HG03457 (cell line): ENCODE data around the gene ANKRD31.

Source experiments
- ATAC-seq: cut with Tn5 transposase; IDR thresholded peaks from one replicate; pipeline ENCODE4 v1.9.1; 2021; ENCODE audit warnings: moderate number of reproducible peaks; ENCODE audit not compliant: unreplicated experiment

The ANKRD31 gene

GRCh38 chr5:75059912-75060545, 176.6 kb downstream of the ANKRD31 start:
- ATAC-seq, result no peak

DNA sequence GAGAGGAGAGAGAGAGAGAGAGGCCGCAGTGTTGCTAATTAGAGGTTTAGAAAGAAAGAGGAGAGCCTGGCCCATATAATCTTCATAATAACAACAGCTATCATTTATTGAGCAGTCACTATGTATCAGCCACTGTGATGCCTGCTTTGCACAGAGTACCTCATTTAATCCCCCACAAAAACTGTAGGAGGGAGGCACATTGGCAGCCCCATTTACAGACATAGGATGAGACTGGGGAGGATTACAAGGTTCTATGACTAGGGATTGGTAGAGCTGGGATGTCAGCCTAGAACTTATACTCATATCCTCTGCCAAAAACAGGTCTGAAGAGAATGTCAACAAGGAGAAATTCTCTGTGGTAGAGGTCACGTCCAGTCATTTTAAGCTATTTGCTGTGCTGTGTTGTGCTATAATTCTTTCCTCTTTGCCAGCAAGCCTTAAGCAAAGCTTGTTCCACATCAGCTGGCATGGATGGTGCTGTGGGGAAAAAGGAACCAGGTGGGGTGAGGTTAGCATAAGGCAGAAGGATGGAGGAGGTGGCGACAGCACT, 177.6 kb downstream of the ANKRD31 start:
- ATAC-seq, result no peak

- ATAC-seq, result no peak
Observed at GRCh38 chr5:75057561-75057960, 179.1 kb downstream of the ANKRD31 start.

- ATAC-seq, result no peak
Observed at GRCh38 chr5:75055727-75056144, 180.9 kb downstream of the ANKRD31 start.

DNA sequence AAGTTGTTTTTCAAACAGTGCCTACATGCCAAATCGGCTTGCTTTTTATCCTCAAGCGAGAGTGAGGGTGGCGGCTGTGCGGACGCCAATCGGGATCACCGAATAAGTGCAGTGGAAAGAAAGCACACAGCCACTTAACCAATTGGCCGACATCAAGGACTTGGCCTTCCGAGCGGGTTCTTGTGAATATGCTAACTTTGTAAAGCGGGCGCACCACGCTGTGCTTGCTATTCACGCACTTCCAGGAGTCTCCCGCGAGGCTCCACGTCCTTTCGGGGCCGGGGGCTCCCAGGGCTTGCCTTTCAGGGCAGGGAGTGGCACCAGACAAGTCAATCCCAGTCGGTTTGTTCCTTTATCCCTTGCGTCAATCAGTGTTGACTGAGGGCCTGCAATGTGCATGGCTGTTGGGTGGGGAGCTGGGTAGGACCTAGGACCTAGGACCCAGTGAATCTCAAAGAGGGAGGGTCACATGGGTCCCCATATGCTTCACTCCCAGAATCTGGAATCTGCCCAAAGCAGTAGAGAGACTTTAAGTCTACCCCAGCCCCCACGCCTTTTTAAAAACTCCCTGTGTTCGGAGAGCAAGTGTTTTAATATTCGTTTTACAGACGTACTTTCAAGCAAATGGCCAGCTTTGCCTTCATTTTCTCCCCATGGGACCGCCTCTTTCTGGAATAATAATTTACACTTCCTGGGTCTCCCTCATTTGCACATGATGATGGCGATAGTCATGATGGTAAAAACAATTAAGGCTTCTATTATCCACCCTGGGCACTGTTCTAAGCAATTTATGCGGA, 182.3 kb downstream of the ANKRD31 start:
- no peak for ATAC-seq

DNA sequence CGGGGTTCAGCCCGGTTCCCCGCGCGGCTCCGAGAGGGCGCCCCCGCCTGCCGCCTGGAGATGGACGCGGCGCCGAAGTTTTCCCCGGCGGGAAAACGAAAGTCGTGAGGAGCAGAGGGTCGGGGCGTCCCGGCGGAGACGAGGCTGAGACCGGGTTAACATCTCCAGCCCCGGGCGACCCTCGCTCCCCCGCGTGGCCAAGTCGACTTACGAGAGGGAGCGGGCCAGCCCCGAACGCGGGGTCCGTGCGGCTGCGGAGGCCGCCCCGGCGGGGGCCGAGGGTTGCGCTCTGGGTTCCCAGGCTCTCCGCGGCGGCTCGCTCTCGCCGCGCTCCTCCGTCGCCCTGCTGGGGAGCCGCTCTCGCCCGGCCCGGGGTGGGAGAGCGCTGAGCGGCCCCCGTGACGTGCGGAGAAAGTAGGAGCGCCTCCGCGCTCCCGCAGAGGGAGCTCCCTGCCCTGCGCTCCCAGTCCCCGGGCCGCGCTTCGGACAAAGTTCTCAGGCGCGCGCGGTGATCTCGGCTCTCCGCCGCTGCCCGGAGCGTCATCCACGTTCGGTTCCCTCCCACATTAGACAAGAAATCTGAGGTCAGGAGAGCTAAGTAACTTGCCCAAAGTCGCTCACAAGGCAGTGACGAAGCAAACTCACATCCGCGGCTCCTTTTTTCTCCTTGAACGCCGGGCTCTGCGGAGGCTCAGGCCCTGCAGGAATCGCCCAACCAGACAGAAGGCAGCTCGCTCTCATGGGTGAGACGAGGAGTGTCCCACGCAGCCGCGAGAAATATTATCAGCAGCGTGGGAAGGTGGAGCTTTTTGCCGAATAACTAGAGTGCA, 183.2 kb downstream of the ANKRD31 start:
- ATAC-seq, result no peak

DNA sequence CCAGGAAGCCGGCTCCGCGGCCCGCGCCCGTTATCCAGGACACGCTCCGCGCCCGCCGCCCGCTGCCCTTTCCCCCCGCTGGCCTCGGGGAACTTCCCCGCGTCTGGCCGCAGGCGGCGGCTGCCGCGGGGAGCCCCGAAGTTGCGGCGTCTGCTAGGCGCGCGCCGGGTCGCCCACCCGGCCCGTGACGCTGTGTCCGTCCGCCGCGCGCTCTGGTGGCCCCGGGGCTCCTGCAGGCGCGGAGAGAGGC, 183.7 kb downstream of the ANKRD31 start:
- ATAC-seq, result no peak

- no peak for ATAC-seq
Observed at GRCh38 chr5:75052192-75053053, 184.3 kb downstream of the ANKRD31 start, which contains the start of gene GCNT4. Gene GCNT4, minus strand, starts transcription at chr5:75052558. Its CDS starts 22,521 bp downstream, at chr5:75030037.

DNA sequence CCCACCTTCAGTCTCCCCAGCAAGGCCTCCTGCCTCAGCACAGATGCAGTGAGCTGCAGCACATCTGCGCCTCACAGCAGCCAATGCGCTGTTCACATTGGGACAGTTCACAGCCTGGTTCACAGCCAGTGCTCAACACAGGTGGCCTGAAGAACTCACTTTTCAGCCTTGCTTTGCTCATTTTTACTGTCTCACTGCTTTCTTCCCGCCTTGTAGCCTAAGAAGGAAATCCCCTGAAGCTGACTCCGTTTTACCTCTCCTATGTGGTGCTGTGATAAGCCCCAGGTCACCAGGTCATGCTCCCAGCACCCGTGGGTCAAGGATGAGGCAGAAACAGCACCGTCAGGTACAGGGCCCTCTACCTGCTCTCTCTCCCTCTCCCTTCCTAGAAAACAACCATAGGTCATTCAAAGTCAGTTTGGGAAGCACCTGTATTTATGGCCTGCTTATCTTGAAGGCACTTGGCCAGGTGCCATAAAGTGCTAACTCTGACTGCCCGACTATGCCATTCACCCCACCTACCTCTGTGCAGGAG, 185.4 kb downstream of the ANKRD31 start:
- ATAC-seq, result no peak

DNA sequence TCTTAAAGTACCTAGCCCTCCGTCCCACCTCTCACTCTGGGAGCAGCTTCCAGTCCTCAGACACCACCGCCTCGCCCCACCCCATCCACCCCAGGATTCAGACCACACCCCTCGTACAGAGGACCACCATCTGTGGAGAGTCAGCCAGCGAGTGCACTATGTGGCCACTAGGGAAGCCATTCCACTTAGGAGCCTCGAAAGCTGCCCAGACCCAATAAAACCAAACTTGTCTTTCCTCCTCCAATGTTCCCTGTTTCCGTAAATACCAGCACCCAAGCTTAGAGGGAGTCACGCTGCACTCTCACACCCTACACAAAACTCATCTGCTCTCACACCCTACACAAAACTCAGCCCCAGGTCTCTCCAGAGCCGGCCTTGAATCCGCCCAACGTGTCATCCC, 186.3 kb downstream of the ANKRD31 start:
- ATAC-seq, result no peak

DNA sequence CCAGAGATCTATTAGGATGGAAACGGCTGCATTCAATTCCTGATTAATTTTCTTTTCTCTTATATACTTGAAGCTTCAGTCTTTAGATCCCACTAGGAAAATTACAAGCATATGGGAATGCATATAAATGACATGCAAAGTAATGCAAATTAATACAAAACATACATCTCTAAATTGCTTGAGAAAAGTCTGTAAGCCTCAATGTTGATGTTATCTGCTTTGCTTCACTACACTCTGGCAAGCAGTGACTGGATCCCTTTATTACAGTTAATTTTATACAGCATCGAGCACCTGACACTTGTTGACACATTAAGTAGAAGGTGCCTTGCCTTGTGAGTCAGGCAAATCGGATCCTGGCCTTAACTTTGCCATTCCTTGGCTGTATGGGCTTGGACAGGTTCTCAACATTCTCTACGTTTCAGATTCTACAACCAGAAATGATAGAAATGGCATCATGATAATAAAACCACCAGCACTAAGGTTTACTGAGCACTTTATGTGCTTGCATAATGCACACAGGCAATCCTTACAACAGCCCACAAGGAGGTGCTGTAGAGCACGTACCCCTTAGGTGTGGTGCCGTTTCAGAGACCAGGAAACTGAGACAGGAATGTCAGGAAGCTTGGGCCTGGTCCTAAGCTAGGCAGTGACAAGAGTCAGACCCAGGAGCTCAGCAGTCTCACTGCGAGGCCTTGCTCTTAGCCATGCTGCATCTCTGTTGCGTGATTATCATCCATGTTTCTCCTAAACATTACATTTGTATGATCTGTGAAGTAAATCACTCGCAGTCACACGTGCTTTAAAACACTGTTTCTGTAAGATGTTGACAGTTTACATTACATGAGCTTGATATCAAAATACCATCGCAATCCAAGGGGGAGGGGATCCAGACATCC, 187.0 kb downstream of the ANKRD31 start:
- ATAC-seq, result no peak

DNA sequence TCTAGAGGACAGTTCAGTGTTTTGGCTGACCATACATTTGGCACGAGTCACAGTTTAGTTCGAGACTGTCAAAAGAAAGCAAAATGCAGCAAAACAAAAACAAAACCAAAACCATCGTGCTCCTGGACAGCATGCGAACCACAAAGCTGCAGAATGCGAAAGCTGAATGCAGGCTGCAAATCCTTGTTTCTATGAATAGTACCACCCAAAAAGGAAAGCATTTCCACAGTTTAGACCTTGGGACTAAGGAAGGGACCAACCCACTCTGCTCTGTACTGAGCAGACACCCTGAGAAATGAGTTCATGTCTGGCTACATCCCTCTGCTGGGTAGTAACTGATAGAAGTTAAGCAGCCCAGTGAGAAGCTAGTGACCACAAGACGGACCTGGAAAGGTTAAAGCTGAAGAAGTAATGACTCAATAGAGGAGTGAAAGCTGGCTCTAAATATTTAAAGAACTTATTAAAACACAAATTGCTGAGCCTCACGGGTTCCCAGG, 188.2 kb downstream of the ANKRD31 start:
- ATAC-seq, result no peak

- no peak for ATAC-seq
Observed at GRCh38 chr5:75047356-75047755, 189.3 kb downstream of the ANKRD31 start.

DNA sequence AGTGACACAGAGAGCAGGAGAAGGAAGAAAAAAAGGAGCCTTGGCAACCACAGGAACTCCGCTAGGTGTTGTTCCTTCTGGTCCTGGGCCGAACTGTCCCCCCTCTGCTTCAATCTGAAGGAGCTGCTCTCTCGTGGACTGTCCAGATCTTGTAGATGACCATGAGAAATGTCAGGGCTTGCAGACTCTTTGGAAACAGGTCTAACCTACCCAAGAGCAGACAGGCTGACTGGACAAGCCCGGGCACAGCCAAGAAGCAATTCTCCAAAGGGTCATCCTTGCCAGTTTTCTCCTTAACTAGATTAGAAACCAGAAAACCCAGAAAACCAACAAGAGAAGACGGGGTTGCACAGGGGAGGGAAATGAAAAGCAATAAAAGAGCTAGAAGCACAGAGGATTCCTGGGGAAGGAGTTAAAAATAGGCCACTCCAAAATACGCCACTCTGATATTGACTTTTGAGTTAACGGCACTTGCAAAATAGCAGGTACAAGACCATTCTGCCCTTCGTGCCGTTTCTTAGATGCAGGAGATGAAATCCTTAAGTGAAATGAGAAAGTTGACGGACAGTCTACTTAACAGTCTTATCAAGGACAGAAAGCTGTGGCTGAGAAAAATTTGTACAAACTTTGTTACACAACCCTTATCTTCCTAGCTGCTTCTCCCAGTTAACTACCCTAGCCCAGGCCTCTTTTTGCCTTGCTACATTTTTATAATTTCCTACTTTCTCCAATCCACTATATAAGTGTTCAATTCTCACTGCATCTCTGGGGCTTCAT, 190.1 kb downstream of the ANKRD31 start:
- ATAC-seq, result no peak

DNA sequence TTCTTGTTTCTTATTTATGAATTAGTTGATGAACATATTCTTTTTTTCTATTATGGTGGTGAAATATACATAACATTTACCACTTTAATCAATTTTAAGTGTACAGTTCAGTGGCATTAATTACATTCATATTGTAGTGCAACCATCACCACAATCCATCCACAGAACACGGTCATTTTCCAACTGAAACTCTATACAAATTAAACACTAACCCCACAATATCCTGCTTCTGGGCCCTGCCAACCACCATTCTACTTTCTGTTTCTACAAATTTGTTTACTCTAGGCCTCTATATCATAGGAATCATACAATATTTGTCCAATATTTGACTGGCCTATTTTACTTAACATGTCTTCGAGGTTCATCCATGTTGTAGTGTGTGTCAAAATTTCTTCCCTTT, 191.6 kb downstream of the ANKRD31 start:
- no peak for ATAC-seq

DNA sequence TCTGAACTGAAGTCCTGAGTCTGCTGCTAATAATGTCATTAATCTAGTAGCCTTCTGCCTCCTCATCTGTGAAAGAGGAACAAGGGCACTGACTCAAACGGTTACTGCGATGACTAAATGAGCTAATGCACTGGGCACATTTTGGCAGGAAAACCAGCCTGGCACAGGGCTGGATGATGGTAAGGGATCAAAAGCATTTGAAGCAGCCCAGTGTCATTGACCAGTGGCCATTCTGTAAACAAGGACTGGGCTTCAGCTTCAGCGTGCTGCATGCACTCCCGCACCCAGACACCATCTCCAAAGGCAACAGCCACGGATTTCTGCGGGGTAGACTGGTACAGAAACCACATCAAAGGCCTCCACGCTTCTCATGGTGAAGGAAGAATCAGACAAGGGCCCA, 192.3 kb downstream of the ANKRD31 start:
- no peak for ATAC-seq

GRCh38 chr5:75043633-75044264, 192.9 kb downstream of the ANKRD31 start:
- ATAC-seq, result no peak

DNA sequence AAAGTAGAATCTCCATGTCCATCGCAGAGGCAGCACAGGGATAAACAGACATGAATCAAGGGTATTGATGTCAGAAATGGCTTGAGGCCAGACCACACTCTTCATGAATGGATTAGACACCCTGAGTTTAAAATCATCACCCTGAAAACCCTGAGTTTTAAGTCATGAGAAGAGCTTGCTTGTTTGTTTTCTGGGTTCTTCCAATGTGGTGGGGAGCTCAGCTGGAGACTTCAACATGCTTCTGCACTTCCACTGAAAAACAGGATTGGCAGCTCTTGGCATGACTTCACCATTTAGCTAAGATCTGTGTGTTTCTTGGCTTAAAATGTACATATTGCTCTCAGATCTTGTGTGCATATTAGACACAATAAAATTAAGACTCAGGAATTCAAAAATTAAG, 194.2 kb downstream of the ANKRD31 start:
- no peak for ATAC-seq
